GM19023 (cell line): ENCODE results near the gene FRMD4A.
"Not testable (repeated sequence)": the region's sequence is repeated elsewhere in the genome, so short reads cannot be mapped to it uniquely, and the experiment has no call there.

Experiments used
- ATAC-seq: cut with Tn5 transposase; IDR thresholded peaks from one replicate; pipeline ENCODE4 v1.9.1; 2021; ENCODE audit warnings: mild to moderate bottlenecking, moderate library complexity; ENCODE audit not compliant: unreplicated experiment

The FRMD4A gene

GRCh38 chr10:14063531-14064285 lies 267.0 kb downstream of the FRMD4A start:
- ATAC-seq = no peak

- no peak for ATAC-seq
Observed at GRCh38 chr10:14062528-14063260, 268.0 kb downstream of the FRMD4A start.

GRCh38 chr10:14060320-14061070 lies 270.2 kb downstream of the FRMD4A start:
- ATAC-seq = no peak

GRCh38 chr10:14056610-14057332 lies 274.0 kb downstream of the FRMD4A start:
- ATAC-seq = no peak

- no peak for ATAC-seq
Observed at GRCh38 chr10:14052931-14053330, 277.8 kb downstream of the FRMD4A start.

GRCh38 chr10:14050598-14050997 lies 280.1 kb downstream of the FRMD4A start:
- no peak for ATAC-seq

- ATAC-seq = no peak
Observed at GRCh38 chr10:14048930-14049613, 281.7 kb downstream of the FRMD4A start.

- no peak for ATAC-seq
Observed at GRCh38 chr10:14047431-14047830, 283.3 kb downstream of the FRMD4A start.

GRCh38 chr10:14042051-14042450 lies 288.7 kb downstream of the FRMD4A start:
- ATAC-seq = not testable (repeated sequence)

- no peak for ATAC-seq
Observed at GRCh38 chr10:14040787-14041631, 289.7 kb downstream of the FRMD4A start.

GRCh38 chr10:14039968-14040668 lies 290.6 kb downstream of the FRMD4A start:
- ATAC-seq = no peak

- no peak for ATAC-seq
Observed at GRCh38 chr10:14036233-14036632, 294.5 kb downstream of the FRMD4A start.

- no peak for ATAC-seq
Observed at GRCh38 chr10:14035506-14035905, 295.2 kb downstream of the FRMD4A start.

- no peak for ATAC-seq
Observed at GRCh38 chr10:14032406-14032998, 298.2 kb downstream of the FRMD4A start.

GRCh38 chr10:14026325-14026724 lies 304.4 kb downstream of the FRMD4A start:
- no peak for ATAC-seq

GRCh38 chr10:14025283-14026189 lies 305.2 kb downstream of the FRMD4A start:
- no peak for ATAC-seq
